Right atrium auricular region (tissue), 2 donors: Measurements from ENCODE around the gene ACACB. TPM values are rescaled to one million over a fixed set of nuclear protein-coding genes. Genes with fewer than 3 reads are reported as not detected.

Experiments used
- DNase-seq: peaks from one replicate; pipeline ENCODE4 v3.0.0-alpha.2; 2019; ENCODE audit warnings: low spot score
- H3K27ac ChIP-seq, 2 donors: fragments of 200-600 bp; sonication (generic); 1 replicate in 1 of 2; 2 replicates in 1 of 2; pipeline ENCODE4 v1.5.1; 2016 to 2019
- H3K27me3 ChIP-seq, 2 donors: fragments of 200-600 bp; sonication (generic); one replicate each; pipeline versions ENCODE4 v1.5.1 to v1.6.0; 2017 to 2019
- H3K36me3 ChIP-seq: fragments of 200-600 bp; sonication (generic); one replicate; pipeline ENCODE4 v1.5.1; 2016
- H3K4me1 ChIP-seq, 2 donors: fragments of 200-600 bp; sonication (generic); one replicate each; pipeline versions ENCODE4 v1.5.1 to v1.6.0; 2017 to 2019
- H3K4me3 ChIP-seq, 2 donors: fragments of 200-600 bp; sonication (generic); 1 replicate in 1 of 2; 2 replicates in 1 of 2; pipeline ENCODE4 v1.5.1; 2017 to 2019; ENCODE audit warnings: mild to moderate bottlenecking in 1 of 2, moderate library complexity in 1 of 2
- H3K9me3 ChIP-seq, 2 donors: fragments of 200-600 bp; sonication (generic); one replicate each; pipeline ENCODE4 v1.5.1; 2019
- total RNA-seq, 2 donors: library from RNA; depleted of rRNA; stranded (reverse); fragments of >200 nt; gene quantifications; one replicate each; pipeline ENCODE4 v1.1.0, GENCODE V29; 2016
- TF ChIP-seq, protein P1 (sequence below), 2 donors: fragments of 200-600 bp; sonication (generic); IDR thresholded peaks; one replicate each; pipeline ENCODE4 v1.5.1; 2019; ENCODE audit warnings: antibody characterized with exemption in 2 of 2

Gene ACACB
- total RNA-seq, 2 donors from 2014 or later = 76.8 to 104 TPM

DNA sequence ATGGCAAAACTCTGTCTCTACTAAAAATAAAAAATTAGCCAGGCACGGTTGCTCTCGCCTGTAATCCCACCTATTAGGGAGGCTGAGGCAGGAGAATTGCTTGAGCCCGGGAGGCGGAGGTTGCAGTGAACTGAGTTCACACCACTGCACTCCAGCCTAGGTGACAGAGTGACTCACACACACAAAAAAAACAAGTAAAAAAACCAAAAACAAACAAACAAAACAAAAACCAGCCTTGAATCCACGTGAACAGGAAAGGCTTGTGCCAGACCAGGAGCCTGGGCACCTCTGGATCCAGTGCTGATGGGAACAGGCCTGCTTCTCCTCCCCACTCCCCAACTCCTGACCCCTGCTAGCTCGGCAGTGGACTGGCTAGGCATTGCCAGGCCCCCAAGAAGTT is 189.2 kb downstream of the ACACB start:
- no peaks in the 10 kb centered on the region for H3K9me3 ChIP-seq
- peaks cover 0 to 14% of the 10 kb centered on the region in 2 donors for H3K4me1 ChIP-seq
- H3K27me3 ChIP-seq = peaks cover 0 to 10% of the 10 kb centered on the region in 2 donors
- H3K4me3 ChIP-seq = no peak overlapping the region
- TF ChIP-seq, protein P1, sequence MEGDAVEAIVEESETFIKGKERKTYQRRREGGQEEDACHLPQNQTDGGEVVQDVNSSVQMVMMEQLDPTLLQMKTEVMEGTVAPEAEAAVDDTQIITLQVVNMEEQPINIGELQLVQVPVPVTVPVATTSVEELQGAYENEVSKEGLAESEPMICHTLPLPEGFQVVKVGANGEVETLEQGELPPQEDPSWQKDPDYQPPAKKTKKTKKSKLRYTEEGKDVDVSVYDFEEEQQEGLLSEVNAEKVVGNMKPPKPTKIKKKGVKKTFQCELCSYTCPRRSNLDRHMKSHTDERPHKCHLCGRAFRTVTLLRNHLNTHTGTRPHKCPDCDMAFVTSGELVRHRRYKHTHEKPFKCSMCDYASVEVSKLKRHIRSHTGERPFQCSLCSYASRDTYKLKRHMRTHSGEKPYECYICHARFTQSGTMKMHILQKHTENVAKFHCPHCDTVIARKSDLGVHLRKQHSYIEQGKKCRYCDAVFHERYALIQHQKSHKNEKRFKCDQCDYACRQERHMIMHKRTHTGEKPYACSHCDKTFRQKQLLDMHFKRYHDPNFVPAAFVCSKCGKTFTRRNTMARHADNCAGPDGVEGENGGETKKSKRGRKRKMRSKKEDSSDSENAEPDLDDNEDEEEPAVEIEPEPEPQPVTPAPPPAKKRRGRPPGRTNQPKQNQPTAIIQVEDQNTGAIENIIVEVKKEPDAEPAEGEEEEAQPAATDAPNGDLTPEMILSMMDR (IDR thresholded peaks at IDR 0.05) = no peak
- DNase-seq = no peak
- H3K27ac ChIP-seq = no peak overlapping the region
- no peaks in the 10 kb centered on the region for H3K36me3 ChIP-seq

DNA sequence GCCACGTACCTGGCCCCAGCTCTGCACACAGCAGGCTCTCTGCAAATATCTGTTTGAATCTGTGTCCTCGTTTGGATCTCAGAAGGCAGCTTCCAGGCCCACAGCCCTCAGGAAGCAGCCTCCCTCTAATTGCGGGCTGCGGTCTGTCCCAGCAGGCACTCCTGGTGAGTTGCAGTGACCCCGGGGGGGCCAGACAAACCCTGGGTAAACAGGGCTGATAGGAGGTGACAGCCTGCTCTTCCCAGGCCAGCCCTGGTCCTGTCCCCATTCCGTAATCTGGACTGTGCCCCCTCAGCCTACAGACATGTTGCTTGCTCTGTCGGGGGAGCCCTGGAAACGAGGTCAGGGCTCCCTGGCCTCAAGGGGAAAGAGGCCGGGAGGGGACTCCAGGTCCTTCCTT is 190.7 kb downstream of the ACACB start:
- no peak for DNase-seq
- Histone ChIP-seq H3K27ac (no peak overlapping the region), H3K9me3 (no peaks in the 10 kb centered on the region), H3K27me3 (peaks cover 0 to 10% of the 10 kb centered on the region in 2 donors), H3K4me1 (peaks cover 0 to 16% of the 10 kb centered on the region in 2 donors), H3K4me3 (no peak overlapping the region), H3K36me3 (no peaks in the 10 kb centered on the region)
- TF ChIP-seq, protein P1 (IDR thresholded peaks at IDR 0.05) = no peak

DNA sequence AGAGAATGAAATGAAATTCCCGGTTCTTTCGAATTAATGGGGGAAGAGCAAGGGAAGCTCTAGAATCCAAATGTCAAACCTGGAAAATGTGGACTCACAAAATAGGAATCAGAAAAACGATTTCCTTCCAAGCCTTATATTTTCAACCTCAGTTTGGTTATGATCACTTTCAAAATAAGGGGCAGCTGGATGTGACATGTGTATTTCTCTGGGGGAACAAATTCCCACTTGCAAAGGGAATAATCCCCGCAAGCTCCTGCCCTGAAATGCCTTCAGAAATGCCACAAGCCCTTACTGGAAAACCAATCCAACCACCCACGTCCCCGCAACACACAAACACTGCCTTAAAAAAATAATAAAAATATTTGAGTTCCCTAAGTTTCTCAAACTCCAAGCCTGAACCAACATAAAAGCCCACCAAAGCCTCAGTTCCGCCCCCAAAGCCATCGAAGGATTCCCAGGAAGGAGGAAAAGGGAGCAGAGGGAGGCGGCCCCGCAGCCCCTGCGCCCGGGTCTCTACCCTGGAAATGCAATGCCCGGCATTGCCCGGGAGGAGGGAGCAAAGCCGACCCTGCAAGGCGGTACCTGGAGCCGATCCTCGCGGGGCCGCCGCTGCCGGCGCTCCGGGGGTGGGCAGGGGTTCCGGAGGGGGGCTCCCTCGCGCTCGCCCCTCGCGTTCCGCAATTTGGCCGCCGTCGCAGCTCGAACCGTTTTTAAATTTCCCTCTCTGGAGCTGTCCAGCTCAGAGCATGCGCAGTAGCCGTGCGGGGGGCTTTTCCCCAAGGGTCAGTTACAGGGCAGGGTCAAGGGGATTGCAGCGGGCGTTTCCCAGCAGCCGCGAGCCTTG is 192.4 kb downstream of the ACACB start, which contains the start of gene FOXN4:
Gene FOXN4, minus strand, starts transcription at position 751 of the 847 bp plus-strand sequence. CDS start 963 bp downstream, outside the sequence.
- peaks cover 0 to 10% of the 10 kb centered on the region in 2 donors for H3K27me3 ChIP-seq
- no peak within 1 kb of the TSS for H3K27ac ChIP-seq
- H3K4me3 ChIP-seq = peak within 1 kb of the TSS; percentile 31 to 47
- no peak for DNase-seq
- H3K36me3 ChIP-seq = no peaks in the 10 kb centered on the region
- peaks cover 0 to 16% of the 10 kb centered on the region in 2 donors for H3K4me1 ChIP-seq
- TF ChIP-seq, protein P1 (IDR thresholded peaks at IDR 0.05) = no peak
- H3K9me3 ChIP-seq = no peaks in the 10 kb centered on the region

DNA sequence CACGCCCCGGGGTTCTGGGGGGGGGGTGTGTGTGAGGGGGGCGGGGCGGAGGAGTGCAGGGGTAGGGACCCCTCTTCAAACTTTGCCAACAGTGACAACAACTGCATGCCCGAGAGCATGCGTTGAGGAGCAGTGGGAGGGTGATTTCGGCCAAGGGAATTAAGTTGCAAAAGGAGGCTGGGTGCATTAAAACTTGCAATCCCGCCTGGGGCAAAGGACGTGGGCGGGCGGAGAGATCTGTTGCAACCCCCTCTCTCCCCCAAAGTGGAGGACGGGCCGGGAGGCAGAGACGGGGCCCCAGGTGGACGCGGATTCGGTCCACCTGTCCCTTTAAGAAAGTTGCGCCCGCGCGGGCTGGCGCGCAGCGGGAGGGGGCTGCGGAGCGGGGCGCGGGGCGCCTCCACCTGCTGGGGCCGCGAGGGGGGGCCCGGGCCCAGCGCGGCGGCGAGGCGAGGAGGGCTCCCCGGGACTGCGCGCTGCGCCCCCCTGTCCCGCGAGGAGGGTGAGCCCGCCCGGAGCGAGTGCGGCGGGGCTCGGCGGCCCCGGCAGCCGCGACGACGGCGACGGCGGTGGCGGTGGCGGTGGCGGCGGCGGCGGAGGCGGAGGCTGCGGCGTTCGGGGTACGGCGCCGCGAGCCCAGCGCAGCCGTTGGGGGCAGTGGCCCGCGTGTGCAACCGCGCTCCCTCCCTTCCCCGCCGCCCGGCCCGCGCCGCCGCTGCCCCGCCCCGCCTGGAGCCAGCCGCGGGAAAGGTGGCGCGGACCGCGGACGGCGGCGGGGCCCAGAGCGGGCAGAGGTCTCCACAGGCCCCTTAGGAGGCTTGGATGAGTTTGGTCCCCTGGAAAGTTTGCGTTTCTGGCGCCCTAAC is 193.2 kb downstream of the ACACB start:
- Histone ChIP-seq H3K9me3 (no peaks in the 10 kb centered on the region), H3K4me1 (peaks cover 0 to 16% of the 10 kb centered on the region in 2 donors), H3K27me3 (peaks cover 0 to 10% of the 10 kb centered on the region in 2 donors), H3K4me3 (peak overlapping the region; percentile 31 to 47), H3K27ac (no peak overlapping the region), H3K36me3 (no peaks in the 10 kb centered on the region)
- DNase-seq = no peak
- TF ChIP-seq, protein P1 (IDR thresholded peaks at IDR 0.05) = no peak

DNA sequence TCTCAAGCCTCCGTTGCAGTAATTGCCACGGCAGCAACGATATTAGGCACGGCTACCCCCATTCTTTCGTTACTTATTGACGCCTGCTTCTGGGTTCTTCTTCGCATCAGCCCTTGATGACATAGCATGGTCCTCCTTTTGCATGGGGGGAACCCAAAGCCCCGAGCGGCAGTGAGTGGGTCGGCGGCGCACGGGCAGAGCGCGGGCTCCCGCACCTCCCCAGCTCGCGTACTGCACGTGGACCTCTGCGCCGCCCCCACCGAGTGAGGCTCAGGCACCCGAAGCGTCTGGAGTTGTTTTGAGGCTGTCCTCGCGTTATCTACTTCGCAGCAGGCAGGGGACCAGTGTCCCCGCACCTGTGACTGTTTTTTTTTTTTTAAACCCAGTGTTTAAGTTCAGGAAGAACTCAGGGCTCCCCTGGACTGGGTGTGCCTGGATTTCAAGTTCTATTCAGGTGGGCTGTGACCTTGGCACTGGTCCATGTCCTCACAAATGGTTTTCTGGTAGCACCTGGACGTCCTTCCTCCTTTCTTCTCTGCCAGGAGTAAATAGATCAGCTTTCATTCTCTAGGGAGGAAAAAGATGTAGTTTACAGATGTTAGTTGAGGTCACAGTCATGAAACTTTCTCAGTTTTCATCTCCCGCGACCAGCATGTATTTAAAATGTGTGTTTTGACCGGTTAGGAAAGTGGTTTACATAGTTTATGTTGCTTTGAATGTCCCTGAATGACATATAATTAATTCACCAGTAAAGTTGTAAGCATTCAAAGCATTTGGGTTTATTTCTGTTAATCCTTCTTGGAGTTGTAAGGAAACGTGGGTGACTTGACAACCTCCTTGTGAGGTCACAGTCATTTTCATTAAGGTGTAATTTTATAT is 194.1 kb downstream of the ACACB start:
- no peaks in the 10 kb centered on the region for H3K36me3 ChIP-seq
- H3K27ac ChIP-seq = no peak overlapping the region
- peaks cover 0 to 16% of the 10 kb centered on the region in 2 donors for H3K4me1 ChIP-seq
- H3K9me3 ChIP-seq = no peaks in the 10 kb centered on the region
- DNase-seq = no peak
- peaks cover 0 to 10% of the 10 kb centered on the region in 2 donors for H3K27me3 ChIP-seq
- TF ChIP-seq, protein P1 (IDR thresholded peaks at IDR 0.05) = no peak
- H3K4me3 ChIP-seq = peak overlapping the region; percentile 10 to 47
